ENCODE results near the gene RNF8.
"Not testable (repeated sequence)": the region's sequence is repeated elsewhere in the genome, so short reads cannot be mapped to it uniquely, and the experiment has no call there.

The RNF8 gene

DNA sequence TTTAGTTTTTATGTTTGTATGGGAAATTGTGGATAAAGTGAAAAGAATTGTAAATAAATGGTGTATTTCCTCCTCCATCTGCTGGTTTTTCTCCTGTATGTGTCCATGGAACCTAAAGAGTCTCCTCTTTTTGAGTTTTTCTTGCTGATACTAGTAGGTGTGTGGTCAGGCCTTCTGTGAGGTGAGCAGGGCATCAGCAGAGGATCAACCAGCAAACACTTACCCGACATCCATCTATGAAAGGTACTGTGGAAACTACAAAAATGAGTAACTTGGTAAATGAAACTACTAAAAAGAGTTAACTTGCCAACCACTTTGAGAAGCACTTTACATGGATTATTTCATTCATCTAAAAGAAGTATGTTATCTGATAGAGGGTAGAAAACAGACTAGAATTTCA, 20.9 kb upstream of the RNF8 start:
- in situ Hi-C loops (cut with MboI; ENCODE audit: low sequenced_read_pairs, unreplicated experiment), result no loop called here
- no peak for DNase-seq (ENCODE audit: low spot score)
- TF ChIP-seq CTCF (IDR thresholded peaks at IDR 0.05; ENCODE audit: borderline replicate concordance, control extremely low read depth, extremely low read depth, insufficient read depth, missing control alignments), result no peak

GRCh38 chr6:37334047-37334446, 19.7 kb upstream of the RNF8 start:
- DNase-seq (ENCODE audit: low spot score), result no peak
- no peak for TF ChIP-seq CTCF (IDR thresholded peaks at IDR 0.05; ENCODE audit: borderline replicate concordance, control extremely low read depth, extremely low read depth, insufficient read depth, missing control alignments)
- in situ Hi-C loops (cut with MboI; ENCODE audit: low sequenced_read_pairs, unreplicated experiment), result no loop called here

DNA sequence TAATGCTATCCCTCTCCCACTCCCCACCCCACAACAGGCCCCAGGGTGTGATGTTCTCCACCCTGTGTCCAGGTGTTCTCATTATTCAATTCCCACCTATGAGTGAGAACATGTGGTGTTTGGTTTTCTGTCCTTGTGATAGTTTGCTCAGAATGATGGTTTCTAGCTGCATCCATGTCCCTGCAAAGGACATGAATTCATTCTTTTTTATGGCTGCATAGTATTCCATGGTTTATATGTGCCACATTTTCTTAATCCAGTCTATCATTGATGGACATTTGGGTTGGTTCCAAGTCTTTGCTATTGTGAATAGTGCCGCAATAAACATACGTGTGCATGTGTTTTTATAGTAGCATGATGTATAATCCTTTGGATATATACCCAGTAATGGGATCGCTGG, 15.5 kb upstream of the RNF8 start:
- DNase-seq (ENCODE audit: low spot score); in situ Hi-C loops (cut with MboI; ENCODE audit: low sequenced_read_pairs, unreplicated experiment): not testable (repeated sequence)

DNA sequence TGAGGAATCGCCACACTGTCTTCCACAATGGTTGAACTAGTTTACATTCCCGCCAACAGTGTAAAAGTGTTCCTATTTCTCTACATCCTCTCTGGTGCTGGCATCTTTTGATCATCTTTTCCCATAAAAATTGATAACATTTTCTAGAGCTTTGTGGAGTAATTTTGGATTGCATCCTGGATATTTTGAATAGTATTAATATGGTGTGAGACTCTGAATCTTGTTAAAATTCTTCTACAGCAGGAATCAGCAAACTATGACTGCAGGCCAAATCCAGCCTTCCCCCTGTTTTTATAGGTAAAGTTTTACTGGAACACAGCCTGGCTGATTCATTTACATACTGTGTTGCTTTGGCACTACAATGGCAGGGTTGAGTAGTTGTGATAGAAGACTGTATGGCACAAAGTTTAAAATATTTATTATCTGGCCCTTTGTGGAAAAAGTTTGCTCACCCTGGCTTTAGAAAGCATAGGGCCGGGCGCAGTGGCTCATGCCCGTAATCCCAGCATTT, 15.0 kb upstream of the RNF8 start:
- no peak for TF ChIP-seq CTCF (IDR thresholded peaks at IDR 0.05; ENCODE audit: borderline replicate concordance, control extremely low read depth, extremely low read depth, insufficient read depth, missing control alignments)
- DNase-seq (ENCODE audit: low spot score), result no peak
- in situ Hi-C loops (cut with MboI; ENCODE audit: low sequenced_read_pairs, unreplicated experiment), result no loop called here

- in situ Hi-C loops (cut with MboI; ENCODE audit: low sequenced_read_pairs, unreplicated experiment), result no loop called here
- DNase-seq (ENCODE audit: low spot score), result no peak
- TF ChIP-seq CTCF (IDR thresholded peaks at IDR 0.05; ENCODE audit: borderline replicate concordance, control extremely low read depth, extremely low read depth, insufficient read depth, missing control alignments), result no peak
These were observed 13.8 kb upstream of the RNF8 start for GRCh38 chr6:37339741-37340638.

DNA sequence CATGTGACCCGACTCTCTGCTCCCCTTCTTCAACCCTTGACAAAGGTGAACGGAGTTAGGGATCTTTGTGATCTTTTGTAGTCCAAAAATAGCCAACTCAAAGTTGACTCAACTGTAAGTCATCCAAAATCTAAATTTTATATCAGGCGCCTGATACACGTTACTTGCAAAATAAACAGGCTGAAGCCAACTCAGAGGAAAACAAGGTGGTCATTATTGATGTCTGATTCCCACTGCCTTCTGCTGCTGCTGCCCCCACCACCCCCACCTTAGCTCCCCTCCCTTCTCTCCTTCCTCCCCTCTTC, 13.2 kb upstream of the RNF8 start:
- DNase-seq (ENCODE audit: low spot score), result no peak
- TF ChIP-seq CTCF (IDR thresholded peaks at IDR 0.05; ENCODE audit: borderline replicate concordance, control extremely low read depth, extremely low read depth, insufficient read depth, missing control alignments), result no peak
- in situ Hi-C loops (cut with MboI; ENCODE audit: low sequenced_read_pairs, unreplicated experiment), result no loop called here

DNA sequence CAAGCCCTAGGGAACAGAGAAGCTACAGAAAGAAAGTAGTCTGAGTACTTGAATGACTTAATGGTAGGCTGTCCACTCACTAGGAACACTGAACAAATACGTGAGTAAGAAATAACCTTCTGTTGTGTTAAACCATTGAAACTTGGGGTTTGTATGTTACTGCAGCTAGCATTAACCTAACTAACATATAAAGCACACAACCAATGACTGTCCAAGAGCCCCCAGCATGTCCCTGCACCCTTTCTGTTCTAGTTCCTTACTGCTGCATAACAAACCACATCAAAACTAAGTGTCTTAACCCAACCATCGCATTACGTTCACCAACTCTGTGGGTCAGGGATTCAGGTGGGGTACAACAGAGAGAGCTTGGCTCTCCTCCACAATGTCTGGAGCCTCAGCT, 10.5 kb upstream of the RNF8 start:
- DNase-seq (ENCODE audit: low spot score), result no peak
- no peak for TF ChIP-seq CTCF (IDR thresholded peaks at IDR 0.05; ENCODE audit: borderline replicate concordance, control extremely low read depth, extremely low read depth, insufficient read depth, missing control alignments)
- in situ Hi-C loops (cut with MboI; ENCODE audit: low sequenced_read_pairs, unreplicated experiment), result no loop called here
